ENCODE measurements around the gene UBE2Q2. TPM values are rescaled to one million over a fixed set of nuclear protein-coding genes. Genes with fewer than 3 reads are reported as not detected.

UBE2Q2 gene
- total RNA-seq, 4 donors from 2014 or later, result 15.1 to 21.2 (median 19.3) TPM

DNA sequence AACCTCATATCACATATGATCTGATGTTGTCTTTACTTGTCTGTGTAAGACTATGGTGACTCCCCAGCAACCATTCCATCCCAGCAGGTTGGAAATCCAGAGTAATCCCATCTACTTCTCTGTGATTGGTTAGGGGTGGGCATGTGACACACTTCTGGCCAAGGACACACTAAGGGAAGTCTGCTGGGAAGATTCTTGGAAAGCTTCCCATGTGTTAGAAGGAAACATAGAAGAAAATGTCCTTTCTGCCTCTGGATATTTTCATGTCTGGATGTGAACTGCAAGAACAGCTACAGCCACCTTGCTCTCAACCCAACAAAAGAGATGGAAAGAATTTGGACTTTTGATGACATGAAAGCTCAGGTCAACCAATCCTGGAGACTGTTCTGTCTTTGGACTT lies 2.6 kb upstream of the UBE2Q2 start:
- Histone ChIP-seq H3K4me3 (no peak overlapping the region), H3K36me3 (no peaks in the 10 kb centered on the region), H3K4me1 (peaks cover 40% of the 10 kb centered on the region), H3K9me3 (no peaks in the 10 kb centered on the region), H3K27me3 (no peaks in the 10 kb centered on the region), H3K27ac (no peak overlapping the region)
- TF ChIP-seq POLR2A (IDR thresholded peaks at IDR 0.05) (no peak), POLR2AphosphoS5 (IDR thresholded peaks at IDR 0.05) (no peak), EP300 (IDR thresholded peaks at IDR 0.05) (no peak)
- TF ChIP-seq, protein P1, sequence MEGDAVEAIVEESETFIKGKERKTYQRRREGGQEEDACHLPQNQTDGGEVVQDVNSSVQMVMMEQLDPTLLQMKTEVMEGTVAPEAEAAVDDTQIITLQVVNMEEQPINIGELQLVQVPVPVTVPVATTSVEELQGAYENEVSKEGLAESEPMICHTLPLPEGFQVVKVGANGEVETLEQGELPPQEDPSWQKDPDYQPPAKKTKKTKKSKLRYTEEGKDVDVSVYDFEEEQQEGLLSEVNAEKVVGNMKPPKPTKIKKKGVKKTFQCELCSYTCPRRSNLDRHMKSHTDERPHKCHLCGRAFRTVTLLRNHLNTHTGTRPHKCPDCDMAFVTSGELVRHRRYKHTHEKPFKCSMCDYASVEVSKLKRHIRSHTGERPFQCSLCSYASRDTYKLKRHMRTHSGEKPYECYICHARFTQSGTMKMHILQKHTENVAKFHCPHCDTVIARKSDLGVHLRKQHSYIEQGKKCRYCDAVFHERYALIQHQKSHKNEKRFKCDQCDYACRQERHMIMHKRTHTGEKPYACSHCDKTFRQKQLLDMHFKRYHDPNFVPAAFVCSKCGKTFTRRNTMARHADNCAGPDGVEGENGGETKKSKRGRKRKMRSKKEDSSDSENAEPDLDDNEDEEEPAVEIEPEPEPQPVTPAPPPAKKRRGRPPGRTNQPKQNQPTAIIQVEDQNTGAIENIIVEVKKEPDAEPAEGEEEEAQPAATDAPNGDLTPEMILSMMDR (IDR thresholded peaks at IDR 0.05), result no peak
- no peak for DNase-seq (ENCODE audit: low spot score in 2 of 2)

- Histone ChIP-seq H3K9me3 (no peaks in the 10 kb centered on the region), H3K27me3 (no peaks in the 10 kb centered on the region), H3K36me3 (no peaks in the 10 kb centered on the region), H3K4me1 (peaks cover 46% of the 10 kb centered on the region), H3K27ac (no peak overlapping the region), H3K4me3 (no peak overlapping the region)
- no peak for DNase-seq (ENCODE audit: low spot score in 2 of 2)
- TF ChIP-seq POLR2AphosphoS5 (IDR thresholded peaks at IDR 0.05) (no peak), POLR2A (IDR thresholded peaks at IDR 0.05) (no peak), EP300 (IDR thresholded peaks at IDR 0.05) (no peak)
- TF ChIP-seq, protein P1 (IDR thresholded peaks at IDR 0.05), result no peak
These were observed 1.6 kb upstream of the UBE2Q2 start for GRCh38 chr15:75841626-75842025.

GRCh38 chr15:75843678-75844581 lies 683 bp downstream of the UBE2Q2 start:
- Histone ChIP-seq H3K27me3 (no peaks in the 10 kb centered on the region), H3K36me3 (no peaks in the 10 kb centered on the region), H3K4me3 (peak overlapping the region; percentile 93), H3K9me3 (no peaks in the 10 kb centered on the region), H3K4me1 (peaks cover 45% of the 10 kb centered on the region), H3K27ac (peak overlapping the region; percentile 96)
- DNase-seq (ENCODE audit: low spot score in 2 of 2), result peak; percentile 77 to 80
- TF ChIP-seq EP300 (IDR thresholded peaks at IDR 0.05) (no peak), POLR2AphosphoS5 (IDR thresholded peaks at IDR 0.05) (peak in 1 of 3 donors; percentile 15), POLR2A (IDR thresholded peaks at IDR 0.05) (peak in 1 of 2 donors; percentile 47)
- TF ChIP-seq, protein P1 (IDR thresholded peaks at IDR 0.05), result no peak
- WGBS, result 2% methylated on average over 31 of the region's 77 CpGs

- peaks cover 45% of the 10 kb centered on the region for H3K4me1 ChIP-seq
- H3K4me3 ChIP-seq, result peak overlapping the region; percentile 93
- H3K27me3 ChIP-seq, result no peaks in the 10 kb centered on the region
- no peaks in the 10 kb centered on the region for H3K36me3 ChIP-seq
- 38% methylated on average over 13 of the region's 13 CpGs for WGBS
- no peak for TF ChIP-seq EP300 (IDR thresholded peaks at IDR 0.05)
- TF ChIP-seq POLR2AphosphoS5 (IDR thresholded peaks at IDR 0.05), result no peak
- TF ChIP-seq POLR2A (IDR thresholded peaks at IDR 0.05), result no peak
- TF ChIP-seq, protein P1 (IDR thresholded peaks at IDR 0.05), result no peak
- no peak for DNase-seq (ENCODE audit: low spot score in 2 of 2)
- H3K9me3 ChIP-seq, result no peaks in the 10 kb centered on the region
- peak overlapping the region; percentile 96 for H3K27ac ChIP-seq
These were observed 1.5 kb downstream of the UBE2Q2 start for GRCh38 chr15:75844629-75845335.

DNA sequence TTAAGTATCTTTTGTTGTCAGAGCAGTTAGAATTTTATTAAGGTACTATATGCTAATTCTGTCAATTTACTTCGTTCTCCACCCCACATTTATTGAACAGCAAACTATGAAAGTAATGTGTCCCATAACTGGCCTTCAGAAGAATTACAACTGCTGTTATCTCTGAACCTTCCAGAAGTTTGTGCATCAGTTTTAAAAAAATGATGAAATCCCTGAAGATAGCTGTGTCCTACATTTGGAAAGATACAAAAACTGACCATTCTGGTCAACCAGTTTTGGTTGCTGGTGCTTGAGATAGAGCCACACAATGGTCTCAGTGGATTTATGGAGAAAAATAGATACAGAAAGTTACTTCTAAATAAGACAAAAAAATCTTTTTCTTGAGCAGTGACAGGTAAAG lies 5.9 kb downstream of the UBE2Q2 start:
- H3K9me3 ChIP-seq, result no peaks in the 10 kb centered on the region
- H3K4me1 ChIP-seq, result peaks cover 28% of the 10 kb centered on the region
- WGBS, result 86% methylated on average over 1 of the region's 1 CpG
- TF ChIP-seq, protein P1 (IDR thresholded peaks at IDR 0.05), result no peak
- no peak for TF ChIP-seq EP300 (IDR thresholded peaks at IDR 0.05)
- TF ChIP-seq POLR2AphosphoS5 (IDR thresholded peaks at IDR 0.05), result no peak
- H3K36me3 ChIP-seq, result no peaks in the 10 kb centered on the region
- H3K4me3 ChIP-seq, result no peak overlapping the region
- H3K27ac ChIP-seq, result no peak overlapping the region
- no peaks in the 10 kb centered on the region for H3K27me3 ChIP-seq
- DNase-seq (ENCODE audit: low spot score in 2 of 2), result no peak

Data from suprapubic skin (tissue), 4 donors.